ENCODE measurements around the gene JSRP1. TPM values are rescaled to one million over a fixed set of nuclear protein-coding genes. Genes with fewer than 3 reads are reported as not detected.

Gene JSRP1
- total RNA-seq, 4 donors from 2014 or later: not detected

- Histone ChIP-seq H3K27me3 (no peaks in the 10 kb centered on the region), H3K27ac (peak overlapping the region; percentile 3 to 74 (median 38)), H3K4me1 (peaks cover 3 to 18% (median 8%) of the 10 kb centered on the region in 4 donors), H3K36me3 (peaks cover 0 to 4% (median 0%) of the 10 kb centered on the region in 3 donors), H3K4me3 (no peak overlapping the region), H3K9me3 (no peaks in the 10 kb centered on the region)
- TF ChIP-seq POLR2A (IDR thresholded peaks at IDR 0.05) (no peak), CTCF (IDR thresholded peaks at IDR 0.05) (no peak)
- peak; percentile 85 to 95 (median 91) for DNase-seq
These were observed 10.2 kb upstream of the JSRP1 start for GRCh38 chr19:2266183-2266993.

- no peaks in the 10 kb centered on the region for H3K27me3 ChIP-seq
- peak overlapping the region in 2 of 4 donors; percentile 41 to 84 for H3K27ac ChIP-seq
- H3K4me1 ChIP-seq: peaks cover 3 to 16% (median 11%) of the 10 kb centered on the region in 4 donors
- H3K9me3 ChIP-seq: no peaks in the 10 kb centered on the region
- DNase-seq: peak; percentile 54 to 82 (median 67)
- no peaks in the 10 kb centered on the region for H3K36me3 ChIP-seq
- peak in 4 of 6 experiments; percentile 45 to 62 (median 54) for TF ChIP-seq CTCF (IDR thresholded peaks at IDR 0.05)
- no peak for TF ChIP-seq POLR2A (IDR thresholded peaks at IDR 0.05)
- no peak overlapping the region for H3K4me3 ChIP-seq
These were observed 5.4 kb upstream of the JSRP1 start for GRCh38 chr19:2261438-2262172.

- TF ChIP-seq POLR2A (IDR thresholded peaks at IDR 0.05) (no peak), CTCF (IDR thresholded peaks at IDR 0.05) (no peak)
- H3K4me1 ChIP-seq: peaks cover 0 to 13% (median 9%) of the 10 kb centered on the region in 4 donors
- no peaks in the 10 kb centered on the region for H3K9me3 ChIP-seq
- H3K4me3 ChIP-seq: no peak overlapping the region
- H3K27ac ChIP-seq: peak overlapping the region; percentile 35 to 84 (median 54)
- no peaks in the 10 kb centered on the region for H3K36me3 ChIP-seq
- H3K27me3 ChIP-seq: no peaks in the 10 kb centered on the region
- peak in 1 of 3 donors; percentile 49 for DNase-seq
These were observed 4.2 kb upstream of the JSRP1 start for GRCh38 chr19:2260341-2260805.

DNA sequence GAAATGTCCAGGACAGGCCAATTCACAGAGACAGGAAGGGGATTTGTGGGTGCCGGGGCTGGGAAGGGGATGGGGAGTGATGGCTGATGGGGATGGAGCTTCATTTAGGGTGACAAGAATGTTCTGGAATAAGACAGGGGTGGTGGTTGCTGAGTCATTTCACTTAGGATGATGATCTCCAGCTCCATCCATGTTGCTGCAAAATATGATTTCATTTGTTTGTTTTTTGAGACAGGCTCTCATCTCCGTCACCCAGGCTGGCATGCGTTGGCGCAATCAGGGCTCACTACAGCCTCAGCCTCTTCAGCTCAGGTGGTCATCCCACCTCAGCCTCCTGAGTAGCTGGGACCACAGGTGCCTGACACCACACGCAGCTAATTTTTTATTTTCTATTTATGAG lies 3.1 kb upstream of the JSRP1 start:
- Histone ChIP-seq H3K27me3 (no peaks in the 10 kb centered on the region), H3K27ac (peak overlapping the region in 1 of 4 donors; percentile 84), H3K4me1 (peaks cover 0 to 13% (median 9%) of the 10 kb centered on the region in 4 donors), H3K9me3 (no peaks in the 10 kb centered on the region), H3K36me3 (no peaks in the 10 kb centered on the region), H3K4me3 (no peak overlapping the region)
- TF ChIP-seq CTCF (IDR thresholded peaks at IDR 0.05): no peak
- no peak for TF ChIP-seq POLR2A (IDR thresholded peaks at IDR 0.05)
- no peak for DNase-seq

DNA sequence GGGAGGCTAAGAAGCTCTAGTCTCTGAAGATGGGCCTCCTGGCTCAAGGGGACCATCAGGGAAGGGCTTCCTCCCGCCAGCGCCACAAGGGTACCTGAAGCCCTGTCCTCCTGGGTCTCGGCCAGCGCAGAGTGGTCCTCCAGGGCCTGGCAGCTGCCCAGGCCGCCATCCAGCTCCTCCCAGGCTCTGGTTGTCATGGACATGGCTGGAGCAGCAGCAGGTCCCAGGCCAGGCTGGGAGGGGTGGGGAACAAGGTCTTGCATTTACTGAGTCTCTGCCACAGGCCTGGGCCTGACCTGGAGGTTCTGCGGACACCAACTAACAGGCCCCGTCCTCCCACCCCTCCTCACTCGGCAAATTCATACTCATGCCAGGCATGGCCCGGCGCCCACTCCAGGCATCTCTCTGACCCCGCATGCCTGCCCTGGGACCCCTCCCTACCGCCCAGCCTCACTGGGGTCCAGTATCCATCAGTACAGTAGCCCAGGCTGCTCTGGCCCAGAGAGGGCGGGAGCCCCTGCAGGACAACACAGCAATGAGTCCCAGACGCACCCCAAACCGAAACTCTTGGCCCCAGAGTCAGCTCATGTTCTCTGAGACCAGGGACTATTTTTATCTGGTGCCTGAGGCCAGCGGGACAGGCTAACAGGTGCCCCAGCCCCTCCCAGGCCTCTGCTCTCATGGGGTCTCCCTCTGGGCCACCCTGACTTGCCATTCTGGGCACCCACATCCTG lies 938 bp downstream of the JSRP1 start:
- DNase-seq: no peak
- peaks cover 0 to 35% of the 10 kb centered on the region in 2 donors for H3K27me3 ChIP-seq
- H3K4me1 ChIP-seq: peaks cover 0 to 42% (median 32%) of the 10 kb centered on the region in 4 donors
- H3K9me3 ChIP-seq: no peaks in the 10 kb centered on the region
- peak overlapping the region in 1 of 4 donors; percentile 62 for H3K27ac ChIP-seq
- TF ChIP-seq POLR2A (IDR thresholded peaks at IDR 0.05) (no peak), CTCF (IDR thresholded peaks at IDR 0.05) (no peak)
- H3K36me3 ChIP-seq: no peaks in the 10 kb centered on the region
- no peak overlapping the region for H3K4me3 ChIP-seq
